Measurements from ENCODE around the gene MED13. TPM values are rescaled to one million over a fixed set of nuclear protein-coding genes. Genes with fewer than 3 reads are reported as not detected.

MED13 gene
- total RNA-seq, 1 experiment from 2014 or later: 77.6 TPM

DNA sequence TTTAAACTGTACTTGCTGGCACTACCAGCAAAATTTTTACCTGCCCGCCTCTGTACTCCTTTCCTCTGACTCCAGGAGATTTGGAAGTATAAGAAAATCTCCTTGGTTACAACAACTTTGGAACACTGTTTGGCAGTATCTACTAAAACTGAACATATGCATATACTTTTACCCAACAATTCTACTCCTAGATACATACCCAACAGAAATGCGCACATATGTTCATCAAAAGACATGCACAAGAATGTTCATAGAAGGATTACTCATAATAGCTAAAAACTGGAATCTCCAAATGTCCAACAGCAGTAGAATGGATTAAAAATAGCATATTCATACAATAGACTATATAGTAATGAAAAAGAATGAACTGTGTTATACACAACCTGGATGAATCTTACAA, 21.7 kb upstream of the MED13 start:
- peaks cover 16% of the 10 kb centered on the region for H3K4me1 ChIP-seq
- Mint-ChIP-seq H3K9me3 (ENCODE audit: unreplicated experiment) (no peaks in the 10 kb centered on the region), H3K27ac (ENCODE audit: unreplicated experiment) (no peak overlapping the region), H3K4me1 (ENCODE audit: low read depth, unreplicated experiment) (peaks cover 17% of the 10 kb centered on the region), H3K36me3 (ENCODE audit: insufficient read depth, unreplicated experiment) (no peaks in the 10 kb centered on the region), H3K27me3 (ENCODE audit: insufficient read depth, unreplicated experiment) (no peaks in the 10 kb centered on the region), H3K4me3 (ENCODE audit: unreplicated experiment) (no peak overlapping the region)
- no peaks in the 10 kb centered on the region for H3K36me3 ChIP-seq (ENCODE audit: control insufficient read depth, insufficient read depth, low read length)
- TF ChIP-seq, protein P1, sequence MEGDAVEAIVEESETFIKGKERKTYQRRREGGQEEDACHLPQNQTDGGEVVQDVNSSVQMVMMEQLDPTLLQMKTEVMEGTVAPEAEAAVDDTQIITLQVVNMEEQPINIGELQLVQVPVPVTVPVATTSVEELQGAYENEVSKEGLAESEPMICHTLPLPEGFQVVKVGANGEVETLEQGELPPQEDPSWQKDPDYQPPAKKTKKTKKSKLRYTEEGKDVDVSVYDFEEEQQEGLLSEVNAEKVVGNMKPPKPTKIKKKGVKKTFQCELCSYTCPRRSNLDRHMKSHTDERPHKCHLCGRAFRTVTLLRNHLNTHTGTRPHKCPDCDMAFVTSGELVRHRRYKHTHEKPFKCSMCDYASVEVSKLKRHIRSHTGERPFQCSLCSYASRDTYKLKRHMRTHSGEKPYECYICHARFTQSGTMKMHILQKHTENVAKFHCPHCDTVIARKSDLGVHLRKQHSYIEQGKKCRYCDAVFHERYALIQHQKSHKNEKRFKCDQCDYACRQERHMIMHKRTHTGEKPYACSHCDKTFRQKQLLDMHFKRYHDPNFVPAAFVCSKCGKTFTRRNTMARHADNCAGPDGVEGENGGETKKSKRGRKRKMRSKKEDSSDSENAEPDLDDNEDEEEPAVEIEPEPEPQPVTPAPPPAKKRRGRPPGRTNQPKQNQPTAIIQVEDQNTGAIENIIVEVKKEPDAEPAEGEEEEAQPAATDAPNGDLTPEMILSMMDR (IDR thresholded peaks at IDR 0.05; ENCODE audit: insufficient read depth in 1 of 2, low read depth in 1 of 2, low read length in 1 of 2, severe bottlenecking in 1 of 2, unreplicated experiment in 1 of 2): no peak
- CTCF ChIA-PET: interaction anchor here (1.3 to 2.1 kb wide), 2 partner anchors 21 to 23 kb away, joined by 5 to 21 read pairs; no protein-coding TSS in a partner anchor
- H3K9me3 ChIP-seq: no peaks in the 10 kb centered on the region
- intact Hi-C loops (cut with micrococcal nuclease; ENCODE audit: unreplicated experiment): no loop called here
- BruUV-seq (replicated peaks): no TSS peak
- no peak for DNase-seq
- no peaks in the 10 kb centered on the region for H3K27me3 ChIP-seq (replicated peaks; ENCODE audit: control insufficient read depth, insufficient read depth, low read length)
- POLR2A ChIA-PET: no interaction called here
- H3K4me3 ChIP-seq (ENCODE audit: low read depth, low read length): no peak overlapping the region

DNA sequence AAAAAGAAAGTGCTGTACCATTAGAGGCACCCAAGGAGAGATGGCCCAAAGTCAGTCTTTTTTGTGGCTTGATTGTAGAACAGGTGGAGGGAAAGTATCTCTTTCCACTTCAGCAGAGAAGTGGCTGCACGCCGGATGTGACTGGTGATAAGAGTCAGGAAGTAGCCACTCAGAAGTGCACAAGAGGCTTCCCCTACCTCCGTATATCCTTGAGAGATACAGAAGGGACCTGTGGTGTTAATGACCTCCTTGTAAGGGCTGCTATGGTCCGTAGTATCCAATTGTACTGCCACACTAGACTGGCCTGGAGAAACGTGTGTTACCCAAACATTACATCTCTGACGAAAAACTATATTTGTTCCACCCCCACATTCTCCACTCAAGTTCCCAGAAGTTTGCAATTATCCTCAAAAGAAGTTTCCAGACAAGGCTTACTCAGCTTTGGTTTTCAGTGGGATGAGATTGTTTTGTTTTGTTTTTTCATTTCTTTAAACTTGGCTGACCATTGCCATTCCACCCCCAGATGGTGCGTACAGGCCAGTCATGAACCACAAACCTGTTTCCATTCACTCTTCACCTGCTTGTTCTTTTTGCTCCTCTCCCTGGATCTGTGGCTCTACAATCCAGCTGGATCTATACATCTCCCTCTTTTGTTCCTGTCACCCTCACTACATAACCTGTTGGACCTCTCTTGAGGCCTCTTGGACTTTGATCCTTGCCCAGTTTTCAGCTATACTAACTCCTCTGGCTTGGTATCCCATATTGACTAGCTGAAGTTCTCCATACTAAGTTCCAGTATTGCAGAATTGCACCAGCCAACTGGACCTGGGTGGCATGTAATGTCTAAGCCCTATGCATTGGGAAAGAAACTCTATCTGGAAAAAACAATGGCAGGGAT, 20.7 kb upstream of the MED13 start:
- no peaks in the 10 kb centered on the region for H3K36me3 Mint-ChIP-seq (ENCODE audit: insufficient read depth, unreplicated experiment)
- no peaks in the 10 kb centered on the region for H3K36me3 ChIP-seq (ENCODE audit: control insufficient read depth, insufficient read depth, low read length)
- no peak overlapping the region for H3K27ac Mint-ChIP-seq (ENCODE audit: unreplicated experiment)
- peak in 1 of 2 experiments; percentile 27 for DNase-seq
- no peaks in the 10 kb centered on the region for H3K9me3 ChIP-seq
- CTCF ChIA-PET: interaction anchor here (1.3 to 2.1 kb wide), 2 partner anchors 20 to 24 kb away, joined by 5 to 21 read pairs; no protein-coding TSS in a partner anchor
- no peaks in the 10 kb centered on the region for H3K27me3 Mint-ChIP-seq (ENCODE audit: insufficient read depth, unreplicated experiment)
- no peak overlapping the region for H3K4me3 Mint-ChIP-seq (ENCODE audit: unreplicated experiment)
- H3K9me3 Mint-ChIP-seq (ENCODE audit: unreplicated experiment): no peaks in the 10 kb centered on the region
- H3K4me1 ChIP-seq: peaks cover 16% of the 10 kb centered on the region
- no peaks in the 10 kb centered on the region for H3K27me3 ChIP-seq (replicated peaks; ENCODE audit: control insufficient read depth, insufficient read depth, low read length)
- intact Hi-C loops (cut with micrococcal nuclease; ENCODE audit: unreplicated experiment): no loop called here
- TF ChIP-seq, protein P1 (IDR thresholded peaks at IDR 0.05; ENCODE audit: insufficient read depth in 1 of 2, low read depth in 1 of 2, low read length in 1 of 2, severe bottlenecking in 1 of 2, unreplicated experiment in 1 of 2): no peak
- H3K4me1 Mint-ChIP-seq (ENCODE audit: low read depth, unreplicated experiment): peaks cover 17% of the 10 kb centered on the region
- POLR2A ChIA-PET: no interaction called here
- BruUV-seq (replicated peaks): no TSS peak
- H3K4me3 ChIP-seq (ENCODE audit: low read depth, low read length): no peak overlapping the region

DNA sequence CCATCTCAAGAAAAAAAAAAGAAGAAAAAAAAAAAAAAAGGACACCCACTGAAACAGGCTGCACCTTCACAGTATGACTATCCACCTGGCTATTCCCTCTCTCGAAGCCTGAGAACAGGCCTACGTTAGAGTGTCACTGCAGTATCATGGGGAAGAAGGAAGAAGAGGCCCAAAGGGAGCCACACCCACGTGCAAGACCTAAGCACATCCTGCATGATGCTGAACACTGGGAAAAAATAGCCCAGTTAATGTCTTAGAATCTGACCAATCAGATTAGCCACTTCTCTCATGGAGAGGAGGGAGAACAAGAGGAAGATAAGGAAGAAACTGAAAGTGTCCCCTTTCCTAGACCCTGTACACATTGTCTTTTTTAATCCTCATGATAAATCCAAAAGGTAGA, 19.5 kb upstream of the MED13 start:
- no peak overlapping the region for H3K4me3 ChIP-seq (ENCODE audit: low read depth, low read length)
- BruUV-seq (replicated peaks): no TSS peak
- H3K27ac Mint-ChIP-seq (ENCODE audit: unreplicated experiment): no peak overlapping the region
- no peaks in the 10 kb centered on the region for H3K9me3 ChIP-seq
- H3K27me3 Mint-ChIP-seq (ENCODE audit: insufficient read depth, unreplicated experiment): no peaks in the 10 kb centered on the region
- peaks cover 8% of the 10 kb centered on the region for H3K4me1 Mint-ChIP-seq (ENCODE audit: low read depth, unreplicated experiment)
- no peak overlapping the region for H3K4me3 Mint-ChIP-seq (ENCODE audit: unreplicated experiment)
- ChIA-PET POLR2A (no interaction called here), CTCF (no interaction called here)
- no peaks in the 10 kb centered on the region for H3K36me3 Mint-ChIP-seq (ENCODE audit: insufficient read depth, unreplicated experiment)
- H3K9me3 Mint-ChIP-seq (ENCODE audit: unreplicated experiment): no peaks in the 10 kb centered on the region
- intact Hi-C loops (cut with micrococcal nuclease; ENCODE audit: unreplicated experiment): no loop called here
- no peak for DNase-seq
- TF ChIP-seq, protein P1 (IDR thresholded peaks at IDR 0.05; ENCODE audit: insufficient read depth in 1 of 2, low read depth in 1 of 2, low read length in 1 of 2, severe bottlenecking in 1 of 2, unreplicated experiment in 1 of 2): no peak
- no peaks in the 10 kb centered on the region for H3K27me3 ChIP-seq (replicated peaks; ENCODE audit: control insufficient read depth, insufficient read depth, low read length)
- H3K4me1 ChIP-seq: peaks cover 9% of the 10 kb centered on the region
- H3K36me3 ChIP-seq (ENCODE audit: control insufficient read depth, insufficient read depth, low read length): no peaks in the 10 kb centered on the region

Data from Caco-2 (cell line).